NCI-H2196 (cell line): ENCODE data around the gene PTGS2.

Experiments used
- DNase-seq: peaks from one replicate; lab custom pipeline; 2025; ENCODE audit not compliant: unreplicated experiment; lab: John Stamatoyannopoulos, UW

The PTGS2 gene

DNA sequence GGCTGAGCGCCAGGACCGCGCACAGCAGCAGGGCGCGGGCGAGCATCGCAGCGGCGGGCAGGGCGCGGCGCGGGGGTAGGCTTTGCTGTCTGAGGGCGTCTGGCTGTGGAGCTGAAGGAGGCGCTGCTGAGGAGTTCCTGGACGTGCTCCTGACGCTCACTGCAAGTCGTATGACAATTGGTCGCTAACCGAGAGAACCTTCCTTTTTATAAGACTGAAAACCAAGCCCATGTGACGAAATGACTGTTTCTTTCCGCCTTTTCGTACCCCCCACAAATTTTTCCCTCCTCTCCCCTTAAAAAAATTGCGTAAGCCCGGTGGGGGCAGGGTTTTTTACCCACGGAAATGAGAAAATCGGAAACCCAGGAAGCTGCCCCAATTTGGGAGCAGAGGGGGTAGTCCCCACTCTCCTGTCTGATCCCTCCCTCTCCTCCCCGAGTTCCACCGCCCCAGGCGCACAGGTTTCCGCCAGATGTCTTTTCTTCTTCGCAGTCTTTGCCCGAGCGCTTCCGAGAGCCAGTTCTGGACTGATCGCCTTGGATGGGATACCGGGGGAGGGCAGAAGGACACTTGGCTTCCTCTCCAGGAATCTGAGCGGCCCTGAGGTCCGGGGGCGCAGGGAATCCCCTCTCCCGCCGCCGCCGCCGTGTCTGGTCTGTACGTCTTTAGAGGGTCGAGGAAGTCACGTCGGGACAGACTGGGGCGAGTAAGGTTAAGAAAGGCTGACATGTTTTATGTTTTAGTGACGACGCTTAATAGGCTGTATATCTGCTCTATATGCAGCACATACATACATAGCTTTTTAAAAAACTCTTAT, at the start of gene PTGS2:
Gene PTGS2, minus strand, starts transcription at position 179 of the 817 bp plus-strand sequence. Its CDS starts 133 bp downstream, at position 46.
- DNase-seq: no peak

DNA sequence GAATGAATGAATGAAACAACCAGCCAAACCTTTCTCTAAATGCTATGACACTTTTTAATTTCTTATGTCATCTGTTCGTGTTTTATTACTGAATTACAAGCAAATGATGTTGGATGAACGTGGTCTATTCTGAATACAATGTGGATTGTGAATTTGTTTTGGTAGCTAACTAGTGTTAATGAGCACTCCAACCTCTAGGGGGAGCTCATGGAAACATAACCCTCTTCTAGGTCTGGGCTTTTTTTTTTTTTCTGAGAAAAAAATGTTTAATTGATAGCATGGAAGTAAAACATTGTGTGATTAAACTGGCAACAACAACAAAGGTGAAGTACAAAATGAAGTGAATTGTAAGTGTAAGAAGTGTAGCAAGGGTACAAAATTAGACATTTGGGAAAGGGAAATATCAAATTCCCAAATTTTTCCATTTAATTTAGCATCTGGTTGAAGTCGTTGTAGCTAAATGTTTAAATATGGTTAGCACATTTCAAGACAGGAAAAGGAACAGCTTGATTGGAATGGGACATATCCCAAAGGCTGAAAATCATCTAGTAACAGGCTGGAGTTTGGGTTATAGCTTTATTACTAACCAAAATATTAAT, 42.6 kb upstream of the PTGS2 start:
- no peak for DNase-seq

DNA sequence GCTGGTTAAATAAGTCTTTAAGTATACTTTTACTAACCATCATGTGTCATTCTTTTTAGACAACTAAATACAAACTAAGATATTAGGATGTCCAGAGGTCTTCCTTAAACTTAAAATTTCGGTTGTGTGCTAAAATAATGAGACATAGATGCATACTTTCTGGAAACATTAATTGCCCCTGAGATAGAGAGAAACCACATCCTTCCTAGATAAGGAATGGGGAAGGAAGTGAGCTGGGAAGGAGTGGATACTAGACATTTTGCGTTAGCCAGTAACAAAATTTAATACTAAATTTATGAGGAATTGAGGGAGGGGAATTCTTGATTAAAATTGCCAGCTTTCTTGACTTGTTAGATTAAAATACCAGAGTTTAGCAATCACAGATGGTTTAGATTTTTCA, 37.1 kb upstream of the PTGS2 start:
- DNase-seq: no peak

DNA sequence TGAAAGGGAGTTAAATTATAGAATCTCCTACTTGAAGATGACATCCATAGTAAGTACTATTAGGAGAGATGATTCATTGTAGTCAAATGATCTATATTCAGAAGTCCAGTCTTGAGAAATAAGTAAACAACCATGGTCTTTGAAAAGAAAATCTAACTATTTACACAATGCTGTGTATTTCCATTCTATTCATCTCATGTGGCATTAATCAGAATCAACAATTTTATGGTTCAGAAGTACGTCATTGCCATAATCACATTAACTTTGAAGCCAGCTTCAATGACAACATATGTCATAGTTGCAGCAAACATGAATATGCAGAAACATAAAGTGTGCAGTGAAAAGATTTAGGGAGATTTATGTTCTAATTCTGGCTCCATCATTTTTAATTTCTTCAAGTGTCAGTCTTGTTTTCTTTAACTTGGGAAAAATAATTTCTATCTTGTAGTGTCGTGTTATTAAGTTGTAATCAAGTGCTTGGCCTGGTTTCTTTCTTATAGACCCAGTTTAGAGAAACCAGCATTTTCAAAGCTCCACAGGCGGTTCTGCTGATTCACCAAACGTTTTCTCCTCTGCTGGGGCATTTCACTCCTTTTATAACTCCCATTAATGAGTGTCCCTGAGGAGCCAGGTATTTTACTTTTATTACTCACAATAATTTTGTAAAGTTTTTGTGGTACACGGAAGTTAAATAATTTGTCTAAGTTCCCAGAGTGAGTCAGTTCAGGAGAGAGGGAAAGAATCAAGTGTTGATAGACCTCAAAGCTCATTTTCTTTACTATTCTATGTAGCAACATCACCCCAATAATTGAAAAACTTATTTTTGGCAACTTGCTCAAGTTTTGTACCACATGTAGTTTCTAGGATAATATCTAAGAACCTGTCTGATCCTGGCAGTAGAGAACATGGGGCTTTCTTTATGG, 35.9 kb upstream of the PTGS2 start:
- no peak for DNase-seq

DNA sequence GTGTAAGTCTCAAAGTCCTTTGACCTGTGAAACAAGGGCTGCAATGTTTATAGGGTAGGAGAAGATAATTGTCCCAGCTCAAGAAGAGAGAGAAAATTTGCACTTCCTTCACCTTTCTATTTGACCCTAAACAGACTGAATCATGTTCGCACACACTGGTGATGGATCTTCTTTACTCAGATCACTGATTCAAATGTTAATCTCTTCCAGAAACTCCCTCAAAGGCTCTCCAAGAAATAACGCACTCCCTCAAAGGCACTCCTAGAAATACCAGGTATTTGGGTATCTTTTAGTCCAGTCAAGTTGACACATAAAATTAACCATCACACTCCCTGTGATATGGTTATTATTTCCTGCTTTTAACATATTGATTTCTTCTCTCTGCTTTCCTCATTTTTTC, 30.5 kb upstream of the PTGS2 start:
- no peak for DNase-seq

DNA sequence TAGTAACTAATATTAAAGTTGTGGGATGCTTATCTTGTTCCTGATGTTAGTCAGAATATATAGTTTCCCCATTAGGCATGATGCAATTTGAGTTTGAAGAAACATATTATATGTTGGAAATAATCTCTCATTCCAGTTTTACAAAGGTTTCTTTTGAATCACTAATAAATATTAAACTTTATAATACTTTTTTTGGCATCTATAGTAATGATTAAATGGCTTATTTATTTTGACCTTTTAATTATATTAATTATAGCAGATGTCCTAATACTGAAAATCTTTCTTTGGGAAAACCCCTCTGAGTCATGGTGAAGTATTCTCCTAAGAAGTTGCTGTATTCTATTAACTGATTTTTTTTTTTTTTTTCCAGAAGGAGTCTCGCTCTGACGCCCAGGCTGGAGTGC, 28.5 kb upstream of the PTGS2 start:
- no peak for DNase-seq

DNA sequence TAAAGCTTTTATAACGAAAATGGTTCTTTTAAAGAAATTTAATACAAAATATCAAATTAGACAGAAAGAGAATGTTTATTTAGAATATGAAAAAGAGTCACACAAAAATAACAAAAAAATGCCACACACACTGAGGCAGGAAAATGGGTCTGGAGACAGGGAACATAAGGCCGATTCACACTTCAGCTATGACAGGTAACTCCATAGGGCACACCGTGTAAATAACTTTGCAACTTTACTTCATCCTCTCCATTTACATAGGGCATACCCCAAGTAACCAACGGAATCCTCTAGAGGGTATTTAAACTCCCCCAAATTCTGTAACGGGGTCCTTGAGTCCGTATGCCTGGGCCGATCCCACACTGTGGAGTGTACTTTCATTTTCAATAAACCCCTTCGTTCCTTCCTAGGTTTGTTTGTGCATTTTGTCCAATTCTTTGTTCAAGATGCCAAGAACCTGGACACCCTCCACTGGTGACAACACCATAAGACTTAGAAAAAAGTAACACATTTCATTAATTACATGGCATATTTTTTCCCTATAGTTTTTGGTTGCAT, 23.1 kb upstream of the PTGS2 start:
- DNase-seq: no peak

DNA sequence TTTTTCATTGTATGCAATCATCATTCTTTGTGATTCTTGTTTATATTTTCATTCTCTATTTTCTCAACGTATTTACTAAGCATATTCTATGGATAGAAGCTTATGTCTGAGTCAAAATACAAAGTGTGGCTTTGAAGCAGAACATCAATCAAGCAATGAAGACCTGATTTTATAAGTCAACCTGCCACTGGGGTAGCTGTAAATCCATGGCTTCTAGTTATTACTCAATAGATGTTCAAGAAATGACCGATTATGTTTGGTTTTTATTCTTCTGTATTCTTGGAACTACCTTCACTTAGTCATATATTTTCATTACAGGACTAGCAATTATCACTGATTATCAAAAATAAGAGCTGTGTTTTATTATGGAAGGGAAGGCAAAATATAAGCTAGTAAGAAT, 20.5 kb upstream of the PTGS2 start:
- no peak for DNase-seq

DNA sequence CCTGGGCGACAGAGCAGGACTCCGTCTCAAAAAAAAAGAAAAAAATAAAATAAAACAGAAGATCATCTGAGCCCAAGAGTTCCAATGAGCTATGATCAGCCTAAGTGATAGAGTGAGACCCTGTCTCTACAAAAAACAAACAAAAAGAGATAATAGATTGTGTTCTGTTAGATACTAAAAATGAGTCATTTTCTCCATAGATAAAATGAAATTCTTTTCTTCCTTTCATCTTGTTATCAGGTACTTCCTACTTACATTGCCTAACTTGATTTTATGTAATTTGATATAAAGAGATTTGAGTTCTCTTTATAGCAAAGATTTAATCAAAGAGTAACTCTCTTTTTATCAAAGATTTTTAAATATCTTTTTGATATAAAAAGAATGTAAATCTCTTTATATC, 19.3 kb upstream of the PTGS2 start:
- no peak for DNase-seq

DNA sequence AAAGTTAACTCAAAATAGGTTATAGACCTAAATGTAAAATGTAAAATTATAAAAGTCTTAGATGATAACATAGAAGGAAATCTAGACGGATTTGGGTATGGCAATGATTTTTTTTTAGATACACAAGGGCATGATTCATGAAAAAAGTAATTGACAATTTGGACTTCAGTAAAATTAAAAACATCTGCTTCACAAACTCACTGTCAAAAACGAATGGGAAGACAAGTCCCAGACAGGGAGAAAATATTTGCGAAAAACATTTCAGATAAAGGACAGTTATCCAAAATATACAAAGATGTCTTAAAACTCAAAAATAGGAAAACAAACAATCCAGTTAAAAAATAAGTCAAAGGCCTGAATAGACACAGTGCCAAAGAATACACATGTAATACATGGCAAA, 9.7 kb upstream of the PTGS2 start:
- no peak for DNase-seq

DNA sequence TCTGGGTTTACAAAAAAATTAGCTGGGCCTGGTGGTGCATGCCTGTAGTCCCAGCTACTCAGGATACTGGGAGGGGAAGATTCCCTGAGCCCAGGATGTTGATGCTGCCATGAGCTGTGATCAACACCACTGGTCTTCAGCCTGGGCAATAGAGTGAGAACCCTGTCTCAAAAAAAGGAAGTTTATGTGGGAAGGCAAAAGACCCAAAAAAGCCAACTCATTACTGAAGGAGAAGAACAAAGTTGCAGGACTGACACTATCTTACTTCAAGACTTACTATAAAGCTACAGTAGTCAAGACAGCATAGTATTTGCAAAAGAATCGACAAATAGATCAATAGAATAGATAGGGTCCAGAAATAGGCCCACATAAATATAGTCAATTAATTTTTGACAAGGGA, 9.2 kb upstream of the PTGS2 start:
- no peak for DNase-seq

DNA sequence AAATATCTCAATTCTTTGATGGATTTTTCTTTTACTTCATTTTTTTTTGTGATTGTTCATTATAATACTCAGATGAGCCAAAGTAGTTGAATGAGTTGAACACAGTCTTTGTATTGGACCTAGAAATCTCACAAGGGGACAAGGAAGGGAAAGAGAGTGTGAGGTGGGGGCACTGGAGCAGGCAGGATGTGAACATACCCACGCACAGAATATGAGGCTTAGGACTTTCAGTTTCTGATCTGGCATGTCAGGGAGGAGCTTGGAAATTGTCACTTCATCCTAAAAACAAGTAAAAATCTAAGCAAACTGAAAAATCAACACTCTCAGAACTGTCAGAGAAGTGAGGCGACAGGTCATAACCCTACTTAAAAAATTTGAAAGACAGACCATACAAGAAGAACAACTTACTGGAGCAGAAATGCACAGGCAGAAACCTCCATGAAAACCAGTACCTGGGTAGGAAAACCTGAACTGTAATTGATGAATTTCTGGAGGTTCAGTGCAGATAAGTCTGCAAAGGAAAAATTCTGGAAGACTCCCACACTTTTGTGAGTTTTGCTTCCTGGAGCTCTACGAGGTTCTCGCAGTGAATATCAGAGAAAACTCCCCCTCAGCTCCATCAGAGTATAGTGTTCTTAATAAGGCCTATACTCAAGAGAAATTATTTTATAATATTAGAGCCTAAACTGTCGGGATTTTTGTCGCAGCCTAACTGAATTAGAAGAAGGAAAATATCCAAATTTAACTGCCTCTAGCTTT, 3.6 kb upstream of the PTGS2 start:
- no peak for DNase-seq

DNA sequence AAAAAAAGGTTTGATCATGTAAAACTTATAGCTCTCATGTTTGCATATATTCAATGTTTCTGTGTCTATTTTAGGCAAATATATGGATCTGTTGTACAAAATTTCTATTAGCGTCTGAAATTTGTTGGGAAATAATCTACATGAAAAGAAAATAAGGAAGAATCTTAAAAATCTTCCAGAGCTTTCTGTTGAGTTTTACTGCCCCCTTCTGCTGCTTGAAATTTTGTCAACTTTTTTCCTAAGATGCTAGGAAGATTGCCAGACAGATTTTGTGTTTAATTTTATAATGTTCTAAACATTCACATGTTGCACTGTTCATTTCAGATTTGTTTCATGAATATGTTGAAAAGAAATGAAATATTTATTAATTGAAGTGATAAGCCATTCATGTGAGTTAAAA, 2.5 kb upstream of the PTGS2 start:
- no peak for DNase-seq

DNA sequence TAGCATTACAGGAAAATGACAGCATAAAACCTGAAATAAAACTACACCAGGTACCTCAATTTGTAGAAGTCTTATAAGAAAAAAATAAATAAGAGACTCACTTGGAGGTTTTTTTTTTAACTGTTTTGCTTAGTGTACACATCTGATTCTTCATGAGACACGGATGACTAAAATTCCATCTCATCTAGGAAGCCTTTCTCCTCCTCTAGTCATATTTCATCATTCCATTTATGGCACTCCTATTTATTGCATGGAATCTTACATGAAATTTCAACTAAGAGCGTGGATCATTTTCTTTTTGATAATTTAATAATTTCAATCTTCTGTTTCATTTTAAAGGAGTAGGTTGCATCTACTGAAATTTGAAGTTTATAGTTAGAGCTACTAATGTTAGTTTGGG, 1.6 kb upstream of the PTGS2 start:
- DNase-seq: no peak

DNA sequence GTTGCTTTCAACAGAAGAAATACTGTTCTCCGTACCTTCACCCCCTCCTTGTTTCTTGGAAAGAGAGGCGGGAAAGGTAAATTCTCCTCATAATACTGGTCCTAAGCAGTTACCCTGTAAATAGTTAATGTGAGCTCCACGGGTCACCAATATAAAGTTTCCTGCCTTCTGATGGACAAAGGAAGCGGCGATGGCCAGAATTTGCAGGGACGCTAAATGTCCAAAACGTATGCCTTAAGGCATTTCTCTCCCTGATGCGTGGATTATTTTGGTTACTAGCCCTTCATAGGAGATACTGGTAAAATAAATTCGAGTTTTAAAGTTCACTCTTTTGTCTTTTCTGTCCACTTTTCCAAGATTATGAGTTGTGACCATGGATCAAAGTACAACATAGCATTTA, 898 bp upstream of the PTGS2 start:
- DNase-seq: no peak

DNA sequence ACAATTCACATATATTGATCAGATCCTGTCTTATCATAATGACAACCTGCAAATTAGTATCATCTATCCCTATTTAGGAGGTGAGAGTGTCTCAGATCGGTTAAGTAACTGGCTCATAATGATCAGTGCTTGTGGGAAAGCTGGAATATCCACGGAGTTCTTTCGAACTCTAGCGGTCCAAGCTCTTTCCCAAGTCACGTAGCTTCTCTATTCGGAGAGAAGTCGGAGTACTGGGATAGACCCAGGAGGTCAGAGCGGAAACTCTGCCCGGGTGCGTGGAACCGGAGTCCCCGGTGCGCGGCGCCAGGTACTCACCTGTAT, 339 bp downstream of the PTGS2 start:
- DNase-seq: no peak

DNA sequence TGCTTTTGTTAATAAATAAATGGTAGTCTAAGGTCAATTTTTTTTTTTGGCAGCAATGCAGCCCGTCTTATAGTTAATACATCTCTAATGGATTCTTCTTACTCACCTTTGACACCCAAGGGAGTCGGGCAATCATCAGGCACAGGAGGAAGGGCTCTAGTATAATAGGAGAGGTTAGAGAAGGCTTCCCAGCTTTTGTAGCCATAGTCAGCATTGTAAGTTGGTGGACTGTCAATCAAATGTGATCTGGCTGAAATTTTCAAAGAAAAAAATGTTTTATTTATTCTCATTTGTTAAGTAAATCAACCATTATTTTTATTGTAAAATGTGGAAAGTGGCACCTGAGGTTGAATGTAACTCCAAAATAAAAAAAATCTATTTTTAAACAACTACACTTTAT, 2.1 kb downstream of the PTGS2 start:
- no peak for DNase-seq

DNA sequence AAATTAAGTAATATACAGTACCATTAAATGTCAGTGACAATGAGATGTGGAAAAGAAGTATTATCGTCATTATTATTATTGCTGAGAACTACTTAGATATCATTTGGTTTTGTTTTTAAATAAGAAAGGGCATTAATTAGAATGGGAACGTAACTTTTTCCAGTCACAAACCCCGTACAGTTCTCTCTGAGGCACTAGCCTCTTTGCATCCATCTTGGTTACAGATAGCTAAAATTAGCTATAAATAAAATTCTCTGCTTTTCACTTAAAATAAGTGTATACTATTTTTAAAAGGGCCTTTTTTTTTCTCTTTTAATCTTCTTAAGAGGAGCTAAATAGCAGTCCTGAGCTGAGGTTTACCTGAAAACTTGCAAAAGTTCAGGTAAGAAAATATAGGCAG, 7.6 kb downstream of the PTGS2 start:
- no peak for DNase-seq

DNA sequence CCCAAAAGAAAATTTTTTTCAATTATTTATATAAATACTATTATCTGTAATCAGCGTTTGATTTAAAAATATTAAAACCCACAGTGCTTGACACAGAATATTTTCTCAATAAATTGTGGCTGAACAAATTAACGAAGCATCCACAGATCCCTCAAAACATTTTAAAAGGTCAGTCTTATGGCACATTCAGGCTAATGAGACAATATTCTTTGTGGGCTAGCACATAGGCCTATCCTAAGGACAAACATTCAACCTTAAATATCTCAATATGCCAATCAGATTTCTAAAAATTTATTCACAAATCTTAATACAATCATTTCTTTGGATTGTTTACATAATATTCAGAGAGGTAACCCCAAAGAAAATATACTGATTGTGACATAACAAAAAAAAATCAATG, 8.1 kb downstream of the PTGS2 start:
- no peak for DNase-seq

DNA sequence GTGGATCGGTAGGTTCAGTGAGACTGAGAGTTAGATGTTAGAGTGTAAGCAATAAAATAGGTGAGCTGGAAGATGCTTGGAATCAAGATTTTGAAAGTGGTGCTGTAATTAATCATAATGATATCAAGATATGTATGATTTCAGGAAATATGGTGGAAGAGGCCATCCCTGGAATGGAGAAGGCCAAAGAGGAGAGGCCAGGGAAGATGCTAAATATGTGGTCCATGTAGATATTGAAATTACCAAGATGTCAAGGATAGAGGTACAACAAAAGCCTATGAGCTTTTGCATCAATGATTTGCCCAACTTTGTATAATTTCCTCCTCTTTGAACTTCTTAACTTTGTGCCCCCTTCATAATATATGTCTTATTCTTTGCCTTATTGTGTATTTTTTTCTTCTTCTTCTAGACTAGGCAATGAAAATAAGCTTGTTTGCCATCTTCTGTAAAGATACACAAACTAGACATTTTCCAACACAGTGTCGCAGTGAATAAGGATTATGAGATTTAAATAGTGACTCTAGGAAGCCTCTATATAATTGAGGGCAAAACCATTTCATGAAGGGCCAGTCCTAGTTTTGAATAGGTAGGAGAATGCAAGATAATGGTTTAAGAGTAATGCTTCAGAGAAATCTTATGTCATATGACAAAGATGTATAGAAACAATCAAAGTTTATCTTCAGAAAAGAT, 8.9 kb downstream of the PTGS2 start:
- no peak for DNase-seq
